AML-193 (cell line): ENCODE results near the gene NRXN3.

ENCODE experiments used
- DNase-seq, 2 experiments: peaks; one replicate each; lab custom pipeline; 2025; lab: John Stamatoyannopoulos, UW

The NRXN3 gene

DNA sequence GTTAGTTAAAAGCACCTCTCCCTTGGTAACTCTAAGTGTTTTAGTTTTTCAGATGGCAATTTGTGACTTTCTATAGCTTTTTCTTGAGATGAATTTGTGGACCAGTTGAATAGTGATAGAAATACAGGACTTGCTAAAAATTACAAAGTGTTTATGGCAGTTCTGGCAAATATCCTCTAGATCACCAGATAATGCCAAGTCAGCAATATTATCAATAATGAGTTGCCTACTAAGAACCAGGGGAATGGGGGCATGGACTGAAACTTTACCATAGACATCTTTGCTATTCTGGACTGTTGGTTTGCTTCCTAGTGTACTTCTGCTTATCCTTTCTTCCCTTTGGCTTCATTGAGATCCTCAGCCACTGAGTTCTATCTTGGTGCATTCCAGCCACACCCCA, 1456.9 kb downstream of the NRXN3 start:
- DNase-seq: no peak

DNA sequence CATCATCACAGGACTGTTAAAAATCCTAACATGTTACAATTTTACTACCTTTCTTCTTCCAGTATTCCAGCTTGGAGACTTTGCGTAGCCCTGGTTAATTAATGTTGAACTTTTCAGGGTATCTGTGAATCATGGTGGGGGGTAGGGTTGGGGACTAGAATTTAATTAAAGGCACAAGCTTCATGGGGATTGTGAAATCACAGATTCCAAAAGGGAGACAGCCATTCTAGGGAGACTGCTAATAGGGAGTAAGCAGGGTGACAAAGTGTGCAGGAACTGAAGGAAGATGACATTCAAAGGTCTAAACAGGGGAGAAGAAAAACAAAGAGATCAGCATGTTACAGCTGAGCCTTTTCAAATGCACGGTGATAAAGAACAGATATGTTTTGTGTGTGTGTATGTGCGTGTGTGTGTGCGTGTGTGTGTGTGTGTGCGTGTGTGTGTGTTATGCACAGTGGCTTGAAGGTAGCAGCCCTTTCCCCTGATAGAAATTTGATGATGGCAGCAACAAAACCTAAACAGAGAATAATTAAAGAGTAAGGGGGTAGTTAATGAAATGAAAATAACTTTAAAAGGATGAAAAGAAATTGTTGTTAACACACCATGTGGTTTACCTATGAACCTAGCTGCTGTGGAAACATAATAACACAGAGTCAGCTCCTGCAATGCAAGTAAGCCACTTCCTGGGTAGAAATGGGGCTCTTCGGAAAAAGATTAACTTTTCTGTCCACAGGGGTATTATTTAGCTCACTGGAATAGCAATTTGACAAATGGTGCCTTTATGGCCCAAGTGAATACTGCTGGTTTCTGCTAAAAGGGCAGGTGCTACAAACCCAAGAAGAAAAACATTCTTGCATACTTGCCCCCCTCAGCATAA, 1459.5 kb downstream of the NRXN3 start:
- no peak for DNase-seq

DNA sequence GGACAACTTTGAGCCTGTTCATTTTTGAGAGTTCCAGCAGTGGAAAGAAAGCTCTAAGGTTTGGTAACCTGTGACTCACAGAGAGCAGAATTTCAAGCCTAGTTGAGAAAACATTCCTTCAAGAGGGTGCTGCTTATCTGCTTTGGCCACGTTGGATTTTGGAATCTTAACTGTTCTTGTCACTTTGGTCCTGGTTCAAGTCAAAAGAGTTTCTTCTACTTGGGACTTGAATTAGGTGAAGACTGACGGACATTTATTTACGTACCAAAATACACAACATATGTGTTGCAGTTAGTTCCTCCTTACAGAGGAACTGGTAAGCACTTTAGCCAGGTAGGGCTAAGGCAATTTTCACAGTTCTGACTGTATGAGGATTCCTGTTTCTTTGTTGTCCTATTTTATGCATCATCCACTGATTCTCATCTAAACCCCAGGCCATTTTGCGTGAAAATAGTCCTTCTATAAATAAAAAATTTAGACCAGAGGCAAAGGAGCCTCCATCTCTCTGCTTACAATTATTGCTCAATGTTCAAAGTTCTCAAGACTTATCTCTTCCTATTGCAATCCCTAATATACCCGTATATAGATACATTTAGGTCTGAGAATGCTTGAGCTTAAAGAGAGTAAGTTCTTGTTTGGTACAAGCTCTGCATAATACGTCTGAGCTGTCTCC, 1460.3 kb downstream of the NRXN3 start:
- no peak for DNase-seq

DNA sequence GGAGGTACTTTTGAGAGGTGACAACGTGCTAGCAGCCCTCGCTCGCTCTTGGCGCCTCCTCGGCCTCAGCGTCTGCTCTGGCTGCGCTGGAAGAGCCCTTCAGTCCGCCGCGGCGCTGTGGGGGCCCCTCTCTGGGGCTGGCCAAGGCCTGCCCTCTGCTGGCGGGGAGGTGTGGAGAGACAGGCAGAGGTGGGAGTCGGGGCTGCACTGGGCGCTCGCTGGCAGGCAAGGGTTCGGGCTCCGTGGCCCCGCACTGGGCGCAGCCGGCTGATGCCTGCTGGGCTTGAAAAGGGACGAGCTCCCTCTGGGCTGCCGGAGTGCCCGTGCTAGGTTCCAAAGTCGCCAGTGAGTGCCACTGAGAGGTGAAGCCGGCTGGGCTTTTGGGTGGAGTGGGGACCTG, 1461.1 kb downstream of the NRXN3 start:
- DNase-seq: no peak

DNA sequence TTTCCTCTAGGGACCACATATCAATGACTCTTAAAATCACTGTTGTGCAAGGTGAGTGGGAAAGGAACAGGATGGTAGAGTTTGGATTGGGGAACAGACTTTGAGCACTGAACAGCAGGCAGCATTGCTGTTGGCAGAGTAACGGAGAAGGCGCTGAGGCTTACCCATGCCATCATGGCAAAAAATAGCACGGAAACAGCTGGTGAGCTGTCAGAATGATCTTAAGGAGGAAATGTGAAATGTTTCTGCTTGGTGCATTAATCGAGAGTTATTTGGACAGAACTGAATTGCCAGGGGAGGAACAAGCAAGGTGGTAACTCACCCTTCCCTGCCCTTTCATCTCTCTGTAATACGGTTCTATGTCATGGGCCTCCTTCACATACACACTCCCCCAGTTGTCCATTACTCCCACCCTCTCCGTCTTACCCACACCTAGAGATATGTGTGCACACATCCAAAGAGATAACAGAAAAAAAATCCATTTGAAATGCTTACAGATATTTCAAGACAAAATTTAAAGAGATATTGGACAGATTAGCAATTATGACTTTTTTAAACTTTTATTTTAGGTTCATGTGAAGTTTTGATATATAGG, 1468.6 kb downstream of the NRXN3 start:
- DNase-seq: no peak

- DNase-seq: no peak
Observed at GRCh38 chr14:79639613-79640012, 1469.4 kb downstream of the NRXN3 start.

GRCh38 chr14:79641371-79641770, 1471.2 kb downstream of the NRXN3 start:
- DNase-seq: no peak

DNA sequence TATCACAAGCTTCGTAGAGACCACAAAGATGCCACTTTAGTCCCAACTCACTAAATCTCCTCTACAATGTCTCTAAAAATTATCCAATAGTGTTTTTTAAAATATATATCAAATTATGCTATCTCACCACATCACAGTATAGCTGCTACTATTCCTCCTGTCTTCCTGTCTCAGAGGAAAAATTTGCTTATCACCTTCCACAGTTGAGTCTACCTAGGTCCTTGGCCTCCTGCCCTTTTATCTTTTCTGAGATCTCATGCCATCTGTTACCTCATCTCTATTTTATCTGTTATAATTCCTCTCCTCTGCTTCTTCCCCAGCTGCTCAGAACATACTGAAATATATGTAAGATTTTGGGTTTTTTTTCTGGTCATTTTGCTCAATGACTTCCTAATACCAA, 1473.0 kb downstream of the NRXN3 start:
- no peak for DNase-seq

GRCh38 chr14:79645753-79646362, 1475.7 kb downstream of the NRXN3 start:
- DNase-seq: no peak

GRCh38 chr14:79649856-79650255, 1479.7 kb downstream of the NRXN3 start:
- no peak for DNase-seq

DNA sequence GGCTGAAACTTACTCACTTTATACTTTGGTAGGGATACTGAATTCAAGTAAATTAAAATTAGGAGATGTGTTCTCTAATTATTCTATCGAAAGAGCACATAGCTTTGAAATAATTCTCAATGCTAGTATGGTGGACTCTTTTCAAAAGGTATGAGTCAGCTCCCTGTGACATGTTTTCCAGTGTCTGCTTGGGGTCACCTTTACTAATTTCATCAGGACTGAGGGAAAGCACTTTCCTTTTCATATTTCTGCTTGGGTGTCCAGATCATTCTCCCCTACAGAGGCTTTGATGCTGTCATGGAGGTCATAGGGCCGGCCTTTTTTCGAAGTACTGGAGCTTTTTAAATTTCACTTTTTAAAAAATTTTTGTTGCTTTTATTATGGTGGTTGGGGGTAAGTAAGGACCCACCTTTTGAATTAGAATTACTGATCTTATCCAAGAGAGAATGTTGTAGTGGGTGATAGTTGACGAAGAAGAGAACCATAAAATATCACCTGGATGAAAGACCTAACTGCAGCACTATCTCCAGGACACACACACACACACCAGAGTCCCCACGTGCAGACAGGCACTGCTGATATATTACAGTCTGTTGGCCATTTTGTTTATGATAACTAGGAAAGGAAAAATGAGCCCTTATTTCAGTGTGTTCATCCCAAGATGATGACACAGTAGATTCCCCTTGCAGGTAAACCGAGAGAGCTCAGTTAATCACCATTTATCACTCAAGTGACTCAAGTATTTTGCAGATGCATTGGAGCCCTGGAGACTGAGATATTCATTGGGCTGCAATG, 1482.5 kb downstream of the NRXN3 start:
- DNase-seq: no peak

DNA sequence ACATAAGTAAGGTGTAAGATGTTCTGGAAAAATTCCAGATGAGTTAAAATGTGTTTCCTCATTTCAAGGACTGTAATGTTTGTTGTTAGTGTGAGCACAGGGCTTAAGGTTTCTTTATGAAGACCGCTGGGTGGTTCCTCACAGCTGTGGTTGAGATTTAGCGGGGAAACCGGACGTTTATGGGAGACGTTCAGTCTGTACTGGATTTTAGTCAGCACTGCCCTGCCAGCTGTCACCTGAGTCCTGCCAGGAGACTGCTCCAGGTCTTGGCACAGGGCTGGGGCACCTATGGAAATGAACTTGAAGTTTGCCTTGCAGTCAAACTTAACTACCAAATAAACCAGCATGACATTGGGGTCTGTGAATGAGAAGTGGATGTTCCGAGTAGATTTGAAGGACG, 1485.9 kb downstream of the NRXN3 start:
- DNase-seq: no peak

GRCh38 chr14:79656496-79656895, 1486.3 kb downstream of the NRXN3 start:
- no peak for DNase-seq

DNA sequence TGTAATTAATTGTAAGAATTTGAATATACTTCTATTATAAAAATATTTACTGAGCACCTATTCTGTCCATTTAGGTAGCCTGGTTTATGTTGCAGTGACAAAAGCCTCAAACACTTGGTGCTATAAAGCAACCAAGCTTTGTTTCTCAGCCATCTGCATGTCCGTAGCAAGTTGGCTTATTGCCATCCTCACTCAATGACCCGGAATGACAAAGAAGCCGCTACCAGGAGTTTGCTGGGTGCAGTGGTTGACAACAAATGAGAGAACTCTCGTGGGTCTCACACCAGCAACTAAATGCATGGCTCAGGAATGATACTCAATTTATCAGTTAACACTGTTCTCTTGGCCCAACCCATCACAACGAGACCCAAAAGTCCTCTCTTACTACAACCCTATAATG, 1488.0 kb downstream of the NRXN3 start:
- no peak for DNase-seq

- no peak for DNase-seq
Observed at GRCh38 chr14:79658769-79659168, 1488.6 kb downstream of the NRXN3 start.

GRCh38 chr14:79660053-79660939, 1490.1 kb downstream of the NRXN3 start:
- DNase-seq: no peak

- DNase-seq: no peak
Observed at GRCh38 chr14:79661752-79662151, 1491.6 kb downstream of the NRXN3 start.

DNA sequence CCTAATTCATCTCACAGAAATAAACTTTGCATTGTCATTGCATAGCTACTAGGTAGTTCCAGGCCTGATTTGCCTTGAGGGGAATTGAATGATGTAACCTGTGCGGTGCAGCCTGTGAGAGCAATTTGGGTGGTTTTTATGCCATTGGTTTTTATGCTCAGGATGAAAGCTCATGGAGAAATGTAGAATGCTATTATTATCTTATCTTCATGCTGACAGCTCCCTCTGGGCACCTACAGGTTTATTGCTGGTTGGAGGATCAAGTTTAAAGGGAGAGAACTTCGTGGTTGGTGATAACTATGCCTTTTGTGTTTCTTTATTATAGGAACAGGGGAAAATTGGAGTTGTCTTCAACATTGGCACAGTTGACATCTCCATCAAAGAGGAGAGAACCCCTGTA, 1493.3 kb downstream of the NRXN3 start:
- DNase-seq: no peak

GRCh38 chr14:79665556-79665955, 1495.4 kb downstream of the NRXN3 start:
- DNase-seq: no peak

- DNase-seq: no peak
Observed at GRCh38 chr14:79668951-79669350, 1498.8 kb downstream of the NRXN3 start.

DNA sequence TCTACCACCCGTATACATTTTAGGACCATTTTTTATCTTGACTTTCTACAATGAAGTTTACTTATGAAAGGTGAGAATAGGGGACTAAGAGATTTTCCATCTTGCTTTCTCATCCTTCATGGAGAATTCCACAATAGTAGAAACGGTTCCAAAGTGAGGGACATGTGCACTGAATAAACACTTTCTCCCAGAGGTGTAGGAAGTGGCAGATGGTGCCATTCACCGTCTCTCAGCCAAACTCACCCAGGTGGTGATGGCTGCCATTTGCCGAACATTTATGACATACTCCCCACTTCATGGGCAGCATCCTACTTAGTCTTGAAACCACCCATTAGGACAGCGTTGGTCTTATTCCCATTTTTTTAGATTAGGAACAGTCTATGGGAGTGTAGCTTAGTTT, 1500.6 kb downstream of the NRXN3 start:
- DNase-seq: no peak
